Esophagus (tissue), 2 donors: ENCODE data around the gene HRK. TPM values are rescaled to one million over a fixed set of nuclear protein-coding genes. Genes with fewer than 3 reads are reported as not detected.

Source experiments
- H3K27ac ChIP-seq, 2 donors: one replicate each; pipeline ENCODE4 v1.5.1; 2013; ENCODE audit warnings: low read depth in 2 of 2, mild to moderate bottlenecking in 2 of 2, inconsistent platforms in 1 of 2, low read length in 1 of 2, moderate library complexity in 1 of 2
- H3K27me3 ChIP-seq, 2 donors: one replicate each; pipeline ENCODE4 v1.6.1; 2013; ENCODE audit warnings: low read length in 2 of 2, control low read depth in 1 of 2, mild to moderate bottlenecking in 1 of 2; ENCODE audit not compliant: insufficient read depth in 2 of 2, control insufficient read depth in 1 of 2
- H3K36me3 ChIP-seq, 2 donors: one replicate each; pipeline ENCODE4 v1.6.1; 2013; ENCODE audit warnings: low read length in 1 of 2; ENCODE audit not compliant: control insufficient read depth in 2 of 2, insufficient read depth in 2 of 2
- H3K4me1 ChIP-seq, 2 donors: one replicate each; pipeline ENCODE4 v1.6.1; 2013; ENCODE audit warnings: low read length in 1 of 2; ENCODE audit not compliant: control insufficient read depth in 2 of 2, insufficient read depth in 2 of 2
- H3K4me3 ChIP-seq, 2 donors: one replicate each; pipeline ENCODE4 v1.5.1; 2013; ENCODE audit warnings: low read length in 2 of 2, mild to moderate bottlenecking in 2 of 2, low read depth in 1 of 2, moderate library complexity in 1 of 2
- H3K9me3 ChIP-seq, 2 donors: one replicate each; pipeline ENCODE4 v1.6.1; 2013; ENCODE audit warnings: mild to moderate bottlenecking in 2 of 2, low read depth in 1 of 2, low read length in 1 of 2, moderate library complexity in 1 of 2; ENCODE audit not compliant: control insufficient read depth in 2 of 2, insufficient read depth in 1 of 2
- WGBS, 2 donors: extraction: QIAGEN DNeasy Blood & Tissue Kit; methylation state at CpG; one replicate each; pipeline ENCODE4 v1.1.7; 2013; 5-methylcytosine and 5-hydroxymethylcytosine counted together
- polyA plus RNA-seq, 2 donors: library from polyadenylated mRNA; stranded (reverse); fragments of 200-250 nt; gene quantifications; one replicate each; pipeline ENCODE4 v1.2.3, GENCODE V29; 2013
- donor health status: healthy with polysubstance abuse.
- donor health status: Bipolar disorder and iron deficiency.

HRK gene
- polyA plus RNA-seq, 2 donors = 0.18 to 0.20 TPM

DNA sequence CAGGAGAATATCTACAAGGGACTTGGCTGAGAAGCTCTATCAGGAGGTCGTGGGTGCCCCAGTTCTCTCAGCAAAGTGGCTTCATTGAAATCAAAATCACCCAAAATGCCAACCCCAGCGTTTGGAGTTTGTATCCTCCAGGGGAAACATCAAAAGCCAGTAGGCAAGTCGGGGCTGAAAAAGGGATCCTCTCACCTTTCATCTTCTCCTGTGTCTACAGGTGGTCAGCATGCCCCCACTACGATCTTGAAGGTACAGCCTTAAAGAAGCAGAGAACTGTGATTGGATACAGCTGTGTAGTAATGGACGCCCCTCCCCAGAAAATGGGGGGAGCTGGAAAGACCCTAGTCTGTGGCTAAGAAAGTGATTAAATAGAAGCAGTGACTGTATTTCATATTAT lies 22.2 kb downstream of the HRK start:
- Histone ChIP-seq H3K9me3 (no peaks in the 10 kb centered on the region), H3K4me1 (no peaks in the 10 kb centered on the region), H3K4me3 (no peak overlapping the region), H3K27me3 (no peaks in the 10 kb centered on the region), H3K27ac (no peak overlapping the region), H3K36me3 (no peaks in the 10 kb centered on the region)
- 38 to 42% methylated on average over 5 of the region's 5 CpGs for WGBS, 2 donors

DNA sequence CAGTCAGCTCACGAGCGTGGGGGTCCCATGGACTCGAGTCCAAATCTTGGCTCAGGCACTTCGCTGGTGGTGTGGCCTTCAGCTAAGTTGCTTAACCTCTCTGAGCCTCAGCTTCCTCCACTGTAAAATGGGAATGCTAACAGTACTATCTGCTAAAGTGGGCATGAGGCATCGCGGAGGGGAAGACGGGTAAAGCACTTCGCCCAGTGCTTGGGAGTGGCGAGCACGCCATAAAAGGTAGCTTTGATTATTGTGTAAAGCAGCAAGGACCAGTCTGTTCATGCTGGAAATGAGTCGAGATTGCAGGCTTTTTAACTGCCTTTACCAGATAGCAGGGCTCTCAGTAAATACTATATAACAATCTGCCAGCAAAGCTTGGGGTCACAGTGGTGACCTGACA lies 24.5 kb downstream of the HRK start:
- no peaks in the 10 kb centered on the region for H3K27me3 ChIP-seq
- WGBS, 2 donors = 76 to 88% methylated on average over 11 of the region's 11 CpGs

DNA sequence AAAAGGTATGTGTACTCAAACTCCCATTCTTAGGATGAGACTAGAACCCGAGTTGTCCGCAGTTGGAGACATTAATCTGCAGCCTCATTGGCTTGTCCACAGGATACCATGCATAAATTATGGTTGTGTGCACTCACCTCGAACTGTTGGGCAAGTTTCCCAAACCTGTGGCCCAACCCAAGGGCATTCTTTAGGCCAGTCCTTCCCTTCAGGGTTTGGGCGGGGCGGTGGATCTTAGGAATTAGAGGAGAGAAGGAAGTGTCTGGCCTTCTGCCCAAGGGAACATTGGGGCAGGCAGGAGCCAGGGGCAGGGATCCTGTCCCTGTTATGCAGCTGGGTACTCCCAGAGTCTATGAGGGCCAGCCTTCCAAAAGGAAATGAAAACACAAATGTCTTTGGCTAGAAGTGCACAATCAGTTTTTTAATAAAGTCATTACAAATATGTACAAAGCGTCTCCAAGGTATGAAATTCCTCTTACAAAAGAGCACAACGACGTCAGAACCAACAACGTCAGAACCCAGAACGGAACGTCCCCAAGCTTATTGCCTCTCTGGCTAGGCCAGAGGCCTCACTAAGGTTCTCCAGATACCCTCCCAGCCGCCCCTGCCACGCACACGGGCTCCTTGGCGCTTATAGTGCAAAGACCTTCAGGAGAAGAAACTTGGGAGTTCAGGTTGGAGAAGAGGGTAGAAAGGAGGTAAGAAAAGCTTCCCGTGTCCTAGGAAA lies 25.3 kb downstream of the HRK start:
- no peaks in the 10 kb centered on the region for H3K36me3 ChIP-seq
- H3K27ac ChIP-seq = no peak overlapping the region
- H3K4me1 ChIP-seq = no peaks in the 10 kb centered on the region
- 73 to 80% methylated on average over 16 of the region's 16 CpGs for WGBS, 2 donors
- H3K27me3 ChIP-seq = no peaks in the 10 kb centered on the region
- H3K4me3 ChIP-seq = no peak overlapping the region
- no peaks in the 10 kb centered on the region for H3K9me3 ChIP-seq

More for the DNA sequence above, 24.5 kb downstream of the HRK start:
- H3K36me3 ChIP-seq = no peaks in the 10 kb centered on the region
- no peak overlapping the region for H3K4me3 ChIP-seq
- H3K4me1 ChIP-seq = no peaks in the 10 kb centered on the region
- no peak overlapping the region for H3K27ac ChIP-seq
- H3K9me3 ChIP-seq = no peaks in the 10 kb centered on the region

DNA sequence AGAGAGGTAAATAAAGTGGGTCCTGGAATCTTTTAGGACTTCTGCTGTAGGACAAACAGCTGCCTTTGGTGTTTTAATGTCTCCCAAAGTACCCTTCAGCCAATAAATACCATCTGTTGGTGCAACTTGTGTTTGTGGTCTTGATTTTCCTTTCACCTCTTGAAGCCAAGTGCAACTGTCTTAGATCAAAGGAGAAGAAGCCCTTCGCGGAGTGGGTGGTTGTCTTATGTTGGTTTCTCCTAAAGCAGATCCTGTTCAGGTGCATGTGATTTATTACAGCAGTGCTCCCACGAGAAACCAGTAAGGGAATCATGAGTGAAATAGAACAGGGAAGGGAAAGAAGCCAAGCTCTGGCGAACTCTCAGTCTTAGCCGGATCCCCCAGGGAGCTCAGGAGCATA lies 27.7 kb downstream of the HRK start:
- Histone ChIP-seq H3K4me3 (no peak overlapping the region), H3K27me3 (no peaks in the 10 kb centered on the region), H3K36me3 (no peaks in the 10 kb centered on the region), H3K4me1 (no peaks in the 10 kb centered on the region), H3K9me3 (no peaks in the 10 kb centered on the region), H3K27ac (no peak overlapping the region)
- 72 to 75% methylated on average over 5 of the region's 5 CpGs for WGBS, 2 donors

DNA sequence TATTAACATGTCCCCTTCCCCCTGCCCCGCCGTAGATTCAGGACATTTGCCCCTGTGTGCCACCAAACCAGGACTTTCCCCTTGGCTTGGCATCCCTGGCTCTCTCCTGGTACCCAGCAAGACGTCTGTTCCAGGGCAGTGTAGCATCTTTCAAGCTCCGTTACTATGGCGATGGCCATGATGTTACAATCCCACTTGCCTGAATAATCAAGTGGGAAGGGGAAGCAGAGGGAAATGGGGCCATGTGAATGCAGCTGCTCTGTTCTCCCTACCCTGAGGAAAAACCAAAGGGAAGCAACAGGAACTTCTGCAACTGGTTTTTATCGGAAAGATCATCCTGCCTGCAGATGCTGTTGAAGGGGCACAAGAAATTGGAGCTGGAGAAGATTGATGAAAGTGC lies 28.9 kb downstream of the HRK start:
- Histone ChIP-seq H3K9me3 (no peaks in the 10 kb centered on the region), H3K27me3 (no peaks in the 10 kb centered on the region), H3K36me3 (no peaks in the 10 kb centered on the region), H3K4me3 (no peak overlapping the region), H3K4me1 (no peaks in the 10 kb centered on the region), H3K27ac (no peak overlapping the region)
- WGBS, 2 donors = 81 to 87% methylated on average over 6 of the region's 6 CpGs

DNA sequence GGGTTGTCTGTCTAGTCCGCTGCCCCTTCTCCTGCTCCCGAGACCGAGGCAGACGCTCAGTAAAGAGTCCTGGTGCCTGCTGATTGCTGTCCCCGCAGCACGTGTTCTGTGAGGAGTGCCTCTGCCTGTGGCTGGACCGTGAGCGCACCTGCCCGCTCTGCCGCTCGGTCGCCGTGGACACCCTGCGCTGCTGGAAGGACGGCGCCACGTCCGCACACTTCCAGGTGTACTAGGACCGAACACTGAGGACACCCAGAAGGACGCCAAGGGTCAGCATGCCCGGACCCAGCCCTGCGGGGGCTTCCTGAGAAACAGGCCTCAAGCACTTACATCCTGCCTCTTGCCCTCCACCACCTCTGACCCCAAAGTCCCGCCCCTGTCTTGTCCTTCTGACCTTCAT lies 32.0 kb downstream of the HRK start:
- no peaks in the 10 kb centered on the region for H3K27me3 ChIP-seq
- no peak overlapping the region for H3K4me3 ChIP-seq
- H3K27ac ChIP-seq = no peak overlapping the region
- peaks cover 0 to 3% of the 10 kb centered on the region in 2 donors for H3K9me3 ChIP-seq
- WGBS, 2 donors = 94 to 96% methylated on average over 23 of the region's 23 CpGs
- no peaks in the 10 kb centered on the region for H3K4me1 ChIP-seq
- H3K36me3 ChIP-seq = no peaks in the 10 kb centered on the region

DNA sequence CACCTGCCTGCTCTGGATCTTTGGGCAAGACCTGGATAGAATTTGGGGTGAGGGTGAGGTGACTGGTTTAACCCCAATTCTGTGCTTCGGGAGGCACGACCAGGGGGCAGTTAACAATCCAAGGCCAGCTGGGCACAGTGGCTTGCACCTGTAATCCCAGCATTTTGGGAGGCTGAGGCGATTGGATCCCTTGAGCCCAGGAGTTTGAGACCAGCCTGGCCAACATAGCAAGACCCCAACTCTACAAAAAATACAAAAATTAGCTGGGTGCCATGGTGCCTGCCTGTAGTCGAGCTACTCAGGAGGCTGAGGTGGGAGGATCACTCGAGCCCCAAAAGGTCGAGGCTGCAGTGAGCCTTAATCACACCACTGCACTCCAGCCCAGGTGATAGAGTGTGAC lies 38.2 kb downstream of the HRK start:
- Histone ChIP-seq H3K27me3 (no peaks in the 10 kb centered on the region), H3K9me3 (peaks cover 0 to 3% of the 10 kb centered on the region in 2 donors), H3K27ac (no peak overlapping the region), H3K36me3 (no peaks in the 10 kb centered on the region), H3K4me1 (no peaks in the 10 kb centered on the region), H3K4me3 (no peak overlapping the region)
- WGBS, 2 donors = 92% methylated on average over 6 of the region's 6 CpGs

DNA sequence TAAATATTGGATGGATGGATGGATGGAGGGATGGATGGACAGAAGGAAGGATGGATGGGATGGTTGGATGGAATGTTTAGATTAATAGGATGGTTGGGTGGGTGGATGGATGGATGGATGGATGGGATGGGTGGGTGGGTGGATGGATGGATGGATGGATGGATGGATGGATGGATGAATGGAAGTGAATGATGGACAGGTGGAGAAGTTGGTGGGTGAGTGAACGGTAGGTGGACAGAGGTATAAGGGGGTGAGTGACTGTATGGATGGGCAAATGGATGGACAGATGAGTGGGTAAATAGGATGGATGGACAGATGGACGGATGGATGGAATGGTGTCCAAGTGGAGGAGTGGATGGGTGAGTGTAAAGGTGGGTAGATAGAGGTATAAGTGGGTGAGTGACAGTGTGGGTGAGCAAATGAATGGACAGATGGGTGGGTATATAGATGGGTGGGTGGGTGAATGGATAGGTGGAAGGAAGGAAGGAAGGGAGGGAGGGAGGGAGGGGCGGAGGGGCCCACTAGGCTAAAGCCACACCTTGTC lies 41.9 kb downstream of the HRK start:
- no peak overlapping the region for H3K4me3 ChIP-seq
- no peaks in the 10 kb centered on the region for H3K27me3 ChIP-seq
- WGBS, 2 donors = 87 to 89% methylated on average over 3 of the region's 3 CpGs
- H3K9me3 ChIP-seq = no peaks in the 10 kb centered on the region
- no peaks in the 10 kb centered on the region for H3K36me3 ChIP-seq
- H3K4me1 ChIP-seq = no peaks in the 10 kb centered on the region
- H3K27ac ChIP-seq = no peak overlapping the region

DNA sequence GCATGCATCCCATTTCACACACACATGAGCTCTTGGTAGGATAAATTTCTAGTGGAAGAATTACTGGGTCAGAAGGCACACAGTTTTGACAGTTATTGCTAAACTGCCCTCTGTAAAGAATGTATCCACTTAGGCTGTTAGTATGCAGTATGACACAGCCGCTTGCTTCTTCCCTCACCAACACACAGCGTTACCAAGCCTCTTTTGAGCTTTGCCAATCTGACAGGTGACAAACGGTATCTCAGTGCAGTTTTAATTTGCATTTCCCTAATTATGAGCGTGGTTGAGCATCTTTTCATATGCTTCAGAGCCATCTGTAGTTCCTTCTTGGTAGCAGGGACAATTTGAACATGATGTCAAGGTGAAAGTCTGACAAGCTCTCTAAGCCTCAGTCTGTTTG lies 42.9 kb downstream of the HRK start:
- no peak overlapping the region for H3K27ac ChIP-seq
- H3K4me3 ChIP-seq = no peak overlapping the region
- no peaks in the 10 kb centered on the region for H3K9me3 ChIP-seq
- 78 to 80% methylated on average over 4 of the region's 4 CpGs for WGBS, 2 donors
- no peaks in the 10 kb centered on the region for H3K36me3 ChIP-seq
- H3K27me3 ChIP-seq = no peaks in the 10 kb centered on the region
- no peaks in the 10 kb centered on the region for H3K4me1 ChIP-seq

DNA sequence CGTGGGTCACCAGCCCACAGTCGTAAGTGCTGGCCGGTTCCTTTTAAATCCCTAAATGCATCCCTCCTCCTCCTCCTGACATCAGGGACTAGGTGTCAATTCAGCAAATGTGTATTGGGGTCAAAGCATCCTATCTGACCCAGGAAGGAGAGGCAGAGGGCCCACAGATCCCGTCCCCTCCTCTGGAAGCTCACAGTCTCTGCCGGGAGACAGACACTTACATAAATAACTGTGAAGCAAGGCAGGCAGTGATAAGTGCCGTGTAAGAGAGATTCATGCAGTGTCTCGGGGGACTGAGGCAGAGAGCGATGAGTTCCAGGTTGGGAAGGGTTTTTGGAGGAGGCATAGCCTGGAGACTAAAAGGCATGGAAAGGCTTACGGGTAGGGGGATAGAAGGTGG lies 44.1 kb downstream of the HRK start:
- no peaks in the 10 kb centered on the region for H3K36me3 ChIP-seq
- no peak overlapping the region for H3K4me3 ChIP-seq
- H3K27me3 ChIP-seq = no peaks in the 10 kb centered on the region
- no peaks in the 10 kb centered on the region for H3K4me1 ChIP-seq
- no peaks in the 10 kb centered on the region for H3K9me3 ChIP-seq
- 76 to 81% methylated on average over 9 of the region's 9 CpGs for WGBS, 2 donors
- no peak overlapping the region for H3K27ac ChIP-seq
